Endothelial cell of umbilical vein (primary cell): ENCODE results near the gene TEKT5. TPM values are rescaled to one million over a fixed set of nuclear protein-coding genes. Genes with fewer than 3 reads are reported as not detected.

Experiments
- BruUV-seq: library from RNA; stranded (reverse); fragments of 400-500 nt; replicated peaks from 2 replicates; lab custom pipeline; 2021; lab: Mats Ljungman, UMichigan
- CTCF ChIA-PET: fragments of 300-600, 350-600 bp; sonication (Branson Sonifier 250); formaldehyde crosslinking; loops from one replicate; lab custom pipeline; 2021; ENCODE audit warnings: antibody characterized with exemption, inconsistent platforms; lab: Charles Lee
- POLR2A ChIA-PET: fragments of 300-600, 350-600 bp; sonication (Branson Sonifier 250); formaldehyde crosslinking; loops from one replicate; lab custom pipeline; 2021; ENCODE audit warnings: antibody characterized with exemption, inconsistent platforms; lab: Charles Lee
- DNase-seq: peaks from one replicate; pipeline ENCODE4 v3.0.0-alpha.2; 2011; ENCODE audit warnings: low read depth, low spot score
- FAIRE-seq: peaks from 2 replicates; lab custom pipeline; 2011; peaks lifted over from hg19 to GRCh38; lab: Jason Lieb, UNC
- H2AFZ ChIP-seq: 2 replicates; pipeline ENCODE4 v1.6.0; 2012; ENCODE audit warnings: low read depth, low read length, control low read depth, inconsistent platforms
- H3K27ac ChIP-seq: 2 replicates; pipeline ENCODE4 v1.5.1; 2011; ENCODE audit warnings: low read depth, mild to moderate bottlenecking, control low read depth, low read length, moderate library complexity; ENCODE audit not compliant: insufficient read depth
- H3K27me3 ChIP-seq, 2 experiments: 2 replicates each; pipeline versions ENCODE4 v1.6.0 to v1.6.1; 2011; ENCODE audit warnings: low read length in 2 of 2, mixed read lengths in 1 of 2; ENCODE audit not compliant: control insufficient read depth in 2 of 2, insufficient read depth in 2 of 2
- H3K36me3 ChIP-seq, 2 experiments: 2 replicates in 1 of 2; 3 replicates in 1 of 2; pipeline ENCODE4 v1.5.1; 2011; ENCODE audit warnings: low read length in 2 of 2, mild to moderate bottlenecking in 1 of 2, moderate library complexity in 1 of 2; ENCODE audit not compliant: control insufficient read depth in 2 of 2, insufficient read depth in 2 of 2; ENCODE audit errors: extremely low read depth in 1 of 2
- H3K4me1 ChIP-seq: 3 replicates; pipeline ENCODE4 v1.5.1; 2011; ENCODE audit warnings: mild to moderate bottlenecking, low read length; ENCODE audit not compliant: control insufficient read depth, insufficient read depth; ENCODE audit errors: extremely low read depth
- H3K4me2 ChIP-seq: 2 replicates; pipeline ENCODE4 v1.6.1; 2011; ENCODE audit warnings: low read length, control low read depth, mixed read lengths; ENCODE audit not compliant: insufficient read depth
- H3K4me3 ChIP-seq, 3 experiments: fragments of 200-600 bp in 1 of 3; sonication (generic), shearing (Covaris generic) in 1 of 3; replicated peaks in 1 of 3; 2 replicates each; pipeline ENCODE4 v1.5.1; 2011 to 2016; ENCODE audit warnings: control low read depth in 3 of 3, low read length in 3 of 3, mild to moderate bottlenecking in 2 of 3, inconsistent platforms in 1 of 3, low read depth in 1 of 3, moderate library complexity in 1 of 3; ENCODE audit not compliant: insufficient read depth in 1 of 3
- H3K79me2 ChIP-seq: 2 replicates; pipeline ENCODE4 v1.6.0; 2012; ENCODE audit warnings: low read length, inconsistent platforms; ENCODE audit not compliant: control insufficient read depth, insufficient read depth
- H3K9ac ChIP-seq: replicated peaks from 2 replicates; pipeline ENCODE3; 2011; ENCODE audit warnings: low read length, control low read depth; ENCODE audit not compliant: insufficient read depth; ENCODE audit errors: extremely low read depth
- H3K9me1 ChIP-seq: replicated peaks from 3 replicates; pipeline ENCODE4 v1.6.0; 2011; ENCODE audit warnings: mild to moderate bottlenecking, low read length; ENCODE audit not compliant: control insufficient read depth, insufficient read depth; ENCODE audit errors: extremely low read depth
- H3K9me3 ChIP-seq: replicated peaks from 2 replicates; pipeline ENCODE4 v1.5.1; 2012; ENCODE audit warnings: low read length, inconsistent platforms; ENCODE audit not compliant: control insufficient read depth, insufficient read depth
- H4K20me1 ChIP-seq: replicated peaks from 2 replicates; pipeline ENCODE3; 2011; ENCODE audit warnings: mild to moderate bottlenecking, low read length; ENCODE audit not compliant: control insufficient read depth, insufficient read depth; ENCODE audit errors: extremely low read depth
- CTCF ChIP-seq, 2 donors: IDR thresholded peaks; 1 replicate in 1 of 2; 2 replicates in 1 of 2; pipeline ENCODE4 v1.5.1; 2011; ENCODE audit warnings: low read length in 2 of 2, mild to moderate bottlenecking in 2 of 2, moderate library complexity in 2 of 2, control low read depth in 1 of 2, inconsistent platforms in 1 of 2, low read depth in 1 of 2; ENCODE audit not compliant: insufficient read depth in 1 of 2; ENCODE audit errors: extremely low read depth in 1 of 2
- EZH2 ChIP-seq: IDR thresholded peaks from 2 replicates; pipeline ENCODE4 v1.6.1; 2012; ENCODE audit warnings: borderline replicate concordance, low read depth, mild to moderate bottlenecking, moderate library complexity, low read length, inconsistent platforms; ENCODE audit not compliant: severe bottlenecking
- FOS ChIP-seq: IDR thresholded peaks from 2 replicates; pipeline ENCODE4 v1.6.1; 2011; ENCODE audit warnings: mild to moderate bottlenecking, low read length, moderate library complexity, borderline replicate concordance; ENCODE audit not compliant: insufficient read depth
- GATA2 ChIP-seq: IDR thresholded peaks from 2 replicates; pipeline ENCODE4 v1.7.0; 2011; ENCODE audit warnings: low read depth, mild to moderate bottlenecking, moderate library complexity, mixed read lengths, low read length; ENCODE audit not compliant: insufficient read length, insufficient read depth
- JUN ChIP-seq: IDR thresholded peaks from 2 replicates; pipeline ENCODE4 v1.6.1; 2011; ENCODE audit warnings: borderline replicate concordance, low read depth; ENCODE audit not compliant: insufficient read length, insufficient read depth
- MAX ChIP-seq: IDR thresholded peaks from 2 replicates; pipeline ENCODE4 v1.6.1; 2011; ENCODE audit not compliant: insufficient read depth, insufficient read length
- MYC ChIP-seq: IDR thresholded peaks from one replicate; pipeline ENCODE4 v1.6.1; 2011; ENCODE audit warnings: mild to moderate bottlenecking, low read depth, low read length
- POLR2A ChIP-seq: IDR thresholded peaks from 2 replicates; pipeline ENCODE4 v1.6.1; 2012; ENCODE audit warnings: low read depth, mild to moderate bottlenecking, control low read depth, low read length
- POLR2AphosphoS5 ChIP-seq: IDR thresholded peaks from 2 replicates; pipeline ENCODE4 v1.6.1; 2012; ENCODE audit warnings: low read depth, mild to moderate bottlenecking, control low read depth, low read length, moderate library complexity; ENCODE audit not compliant: insufficient read depth
- dilution Hi-C: fragments of 300-500 bp; cut with MboI; formaldehyde crosslinking; loops from one replicate; pipeline ENCODE4 v1.15.0; 2019; ENCODE audit warnings: low sequenced_read_pairs; ENCODE audit not compliant: extremely low pct_ligation_motif_present
- intact Hi-C: fragments of 100-400 bp; cut with micrococcal nuclease; formaldehyde crosslinking; loops from one replicate; pipeline ENCODE4 v1.10.0; 2022
- polyA plus RNA-seq, 4 experiments: library from polyadenylated mRNA; depleted of rRNA in 3 of 4; stranded (reverse) in 3 of 4; unstranded in 1 of 4; fragments of >200 nt; gene quantifications; 2 replicates each; pipeline versions ENCODE4 v1.2.1 to v1.2.3, GENCODE V29; 2011 to 2012; ENCODE audit warnings: missing spikeins in 1 of 4
- total RNA-seq: library from RNA; stranded (reverse); gene quantifications from 2 replicates; pipeline ENCODE4 v1.2.3, GENCODE V29; 2021

Gene TEKT5
- total and polyA plus RNA-seq, 2 donors (not counting 3 experiments of a cell fraction or from before 2014, with no cell fraction given): not detected

- ChIA-PET CTCF (interaction anchor here (0.6 kb wide), 1 partner anchor 12 kb away, joined by 3 read pairs; no protein-coding TSS in a partner anchor), POLR2A (no interaction called here)
- H3K4me3 ChIP-seq: no peak overlapping the region
- no peak overlapping the region for H2AFZ ChIP-seq
- no peak overlapping the region for H3K4me2 ChIP-seq
- no peaks in the 10 kb centered on the region for H3K4me1 ChIP-seq
- no peak for TF ChIP-seq POLR2A
- TF ChIP-seq EZH2: no peak
- TF ChIP-seq POLR2AphosphoS5: no peak
- no peak for TF ChIP-seq MAX
- no peak for TF ChIP-seq MYC
- no peak for TF ChIP-seq GATA2
- no peak for TF ChIP-seq FOS
- no peak for TF ChIP-seq JUN
- no peak for TF ChIP-seq CTCF (IDR thresholded peaks at IDR 0.05; ENCODE audit: extremely low read depth in 1 of 2, insufficient read depth in 1 of 2, low read depth in 1 of 2, low read length in 2 of 2)
- H3K79me2 ChIP-seq: no peaks in the 10 kb centered on the region
- BruUV-seq: no TSS peak
- H3K27me3 ChIP-seq: peaks cover 0 to 3% of the 10 kb centered on the region in 2 experiments
- FAIRE-seq (no peak), DNase-seq (no peak)
- no peaks in the 10 kb centered on the region for H3K36me3 ChIP-seq
- no peaks in the 10 kb centered on the region for H3K9me1 ChIP-seq
- no peak overlapping the region for H3K9ac ChIP-seq
- dilution Hi-C loops: no loop called here
- intact Hi-C loops: no loop called here
- H3K9me3 ChIP-seq: no peaks in the 10 kb centered on the region
- no peaks in the 10 kb centered on the region for H4K20me1 ChIP-seq
- no peak overlapping the region for H3K27ac ChIP-seq
Observed at GRCh38 chr16:10616419-10616755, 78.3 kb downstream of the TEKT5 start.
